Fibroblast of lung (primary cell): ENCODE measurements around the gene UPB1. TPM values are rescaled to one million over a fixed set of nuclear protein-coding genes. Genes with fewer than 3 reads are reported as not detected.

ENCODE experiments used
- DNase-seq, 2 donors: peaks; one replicate each; pipeline versions ENCODE4 v3.0.0 to v3.0.0-alpha.2; 2010; ENCODE audit warnings: low read depth in 2 of 2
- H2AFZ ChIP-seq: 2 replicates; pipeline ENCODE4 v1.5.1; 2012; ENCODE audit warnings: low read length, control low read depth, inconsistent platforms
- H3K27ac ChIP-seq: 2 replicates; pipeline ENCODE4 v1.5.1; 2011; ENCODE audit warnings: low read length, control low read depth; ENCODE audit not compliant: insufficient read depth
- H3K27me3 ChIP-seq: 2 replicates; pipeline ENCODE4 v1.5.1; 2011; ENCODE audit warnings: mild to moderate bottlenecking, low read length; ENCODE audit not compliant: control insufficient read depth, insufficient read depth
- H3K36me3 ChIP-seq: 2 replicates; pipeline ENCODE4 v1.5.1; 2011; ENCODE audit warnings: low read length; ENCODE audit not compliant: control insufficient read depth, insufficient read depth
- H3K4me1 ChIP-seq: 2 replicates; pipeline ENCODE4 v1.5.1; 2011; ENCODE audit warnings: low read length; ENCODE audit not compliant: control insufficient read depth, insufficient read depth; ENCODE audit errors: extremely low read depth
- H3K4me2 ChIP-seq: 2 replicates; pipeline ENCODE4 v1.5.1; 2011; ENCODE audit warnings: low read length, control low read depth; ENCODE audit not compliant: insufficient read depth; ENCODE audit errors: extremely low read depth
- H3K4me3 ChIP-seq, 4 experiments: fragments of 200-600 bp in 1 of 4; sonication (generic) in 1 of 4; replicated peaks in 1 of 4; 2 replicates each; pipeline ENCODE4 v1.5.1; 2011 to 2016; ENCODE audit warnings: low read length in 4 of 4, low read depth in 3 of 4, mild to moderate bottlenecking in 3 of 4, control low read depth in 2 of 4, inconsistent platforms in 1 of 4, mixed read lengths in 1 of 4; ENCODE audit not compliant: insufficient read depth in 1 of 4; ENCODE audit errors: control extremely low read depth in 1 of 4
- H3K79me2 ChIP-seq: 2 replicates; pipeline ENCODE4 v1.5.1; 2012; ENCODE audit warnings: mild to moderate bottlenecking, low read length, inconsistent platforms; ENCODE audit not compliant: control insufficient read depth, insufficient read depth
- H3K9ac ChIP-seq: 2 replicates; pipeline ENCODE4 v1.5.1; 2011; ENCODE audit warnings: mild to moderate bottlenecking, low read length, control low read depth; ENCODE audit not compliant: insufficient read depth
- H3K9me3 ChIP-seq: 2 replicates; pipeline ENCODE4 v1.5.1; 2012; ENCODE audit warnings: low read depth, low read length; ENCODE audit not compliant: control insufficient read depth, insufficient read depth
- H4K20me1 ChIP-seq: 2 replicates; pipeline ENCODE4 v1.5.1; 2011; ENCODE audit warnings: low read length; ENCODE audit not compliant: control insufficient read depth, insufficient read depth; ENCODE audit errors: extremely low read depth
- CTCF ChIP-seq, 2 donors: IDR thresholded peaks in 1 of 2; conservative IDR thresholded peaks in 1 of 2; 1 replicate in 1 of 2; 2 replicates in 1 of 2; pipeline ENCODE4 v1.5.1; 2011 to 2012; ENCODE audit warnings: low read length in 2 of 2, control low read depth in 1 of 2, inconsistent platforms in 1 of 2, low read depth in 1 of 2, mild to moderate bottlenecking in 1 of 2
- EZH2 ChIP-seq: IDR thresholded peaks from 2 replicates; pipeline ENCODE4 v1.5.1; 2012; ENCODE audit warnings: low read length, control low read depth, mild to moderate bottlenecking; ENCODE audit errors: missing control alignments
- polyA plus RNA-seq, 2 donors: library from polyadenylated mRNA; depleted of rRNA in 1 of 2; stranded (reverse) in 1 of 2; unstranded in 1 of 2; fragments of >200 nt; gene quantifications; 2 replicates each; pipeline ENCODE4 v1.2.1, GENCODE V29; 2011 to 2012; ENCODE audit warnings: missing spikeins in 1 of 2
- total RNA-seq: library from RNA; depleted of rRNA; stranded (reverse); fragments of >200 nt; gene quantifications from 2 replicates; pipeline ENCODE4 v1.2.1, GENCODE V29; 2014

UPB1 gene
- total and polyA plus RNA-seq, 2 donors (not counting 1 experiment from before 2014, with no cell fraction given): 0.05 TPM; not detected in 1

DNA sequence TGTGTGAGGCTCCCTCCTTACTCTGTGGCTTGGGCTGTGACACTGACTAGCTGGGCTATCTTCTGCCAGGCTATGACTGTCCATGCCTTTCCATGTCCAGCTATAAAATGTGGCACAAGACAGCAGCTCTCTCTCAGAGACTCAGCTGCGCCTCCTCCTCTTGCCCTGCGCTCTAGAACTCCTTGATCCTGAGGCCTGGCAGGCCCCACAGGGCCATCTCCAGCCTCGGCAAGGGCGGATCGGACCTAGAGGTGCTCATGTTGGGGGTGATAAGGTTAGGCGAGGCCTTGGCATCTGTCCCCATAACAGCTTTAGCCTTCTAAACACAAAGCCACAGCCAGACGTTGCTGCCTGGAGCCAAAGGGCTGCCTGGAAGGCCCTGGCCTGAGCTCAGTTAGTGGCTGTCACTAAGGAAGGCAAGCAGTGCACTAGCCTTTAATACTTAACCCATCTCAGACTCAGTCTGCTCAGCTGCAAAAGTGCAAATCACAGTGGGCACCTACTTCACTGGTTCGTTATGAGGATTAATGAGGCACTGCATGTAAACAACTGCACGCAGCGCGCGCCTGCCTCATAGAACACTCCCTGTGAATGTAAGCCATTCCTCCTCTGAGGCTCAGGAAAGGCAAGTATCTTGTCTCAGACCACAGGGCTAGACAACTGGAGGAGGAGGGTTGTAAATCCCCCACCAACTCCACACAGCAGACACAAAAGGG lies 58.6 kb downstream of the UPB1 start:
- no peak for TF ChIP-seq CTCF (conservative IDR thresholded peaks at IDR 0.05 in 1 of 2, IDR thresholded peaks at IDR 0.05 in 1 of 2; ENCODE audit: low read depth in 1 of 2, low read length in 2 of 2)
- TF ChIP-seq EZH2: no peak
- Histone ChIP-seq H3K4me3 (peak overlapping the region; percentile 75 to 98 (median 94)), H3K4me1 (peaks cover 10% of the 10 kb centered on the region), H3K9ac (peak overlapping the region; percentile 93), H3K36me3 (peaks cover 5% of the 10 kb centered on the region), H2AFZ (no peak overlapping the region), H3K27ac (peak overlapping the region; percentile 93), H4K20me1 (no peaks in the 10 kb centered on the region), H3K79me2 (peaks cover 83% of the 10 kb centered on the region), H3K9me3 (no peaks in the 10 kb centered on the region), H3K4me2 (peak overlapping the region; percentile 99), H3K27me3 (no peaks in the 10 kb centered on the region)
- peak in 1 of 2 donors; percentile 20 for DNase-seq

- H3K9me3 ChIP-seq: no peaks in the 10 kb centered on the region
- peaks cover 10% of the 10 kb centered on the region for H3K4me1 ChIP-seq
- H3K36me3 ChIP-seq: peaks cover 8% of the 10 kb centered on the region
- H3K4me2 ChIP-seq: peak within 1 kb of the TSS; percentile 99
- TF ChIP-seq CTCF (conservative IDR thresholded peaks at IDR 0.05 in 1 of 2, IDR thresholded peaks at IDR 0.05 in 1 of 2; ENCODE audit: low read depth in 1 of 2, low read length in 2 of 2): no peak
- no peak for TF ChIP-seq EZH2
- peak within 1 kb of the TSS; percentile 72 for H2AFZ ChIP-seq
- H3K4me3 ChIP-seq: peak within 1 kb of the TSS; percentile 94 to 98 (median 96)
- no peaks in the 10 kb centered on the region for H3K27me3 ChIP-seq
- H3K9ac ChIP-seq: peak within 1 kb of the TSS; percentile 93
- DNase-seq: peak; percentile 51 to 61
- peak within 1 kb of the TSS; percentile 93 for H3K27ac ChIP-seq
- peaks cover 89% of the 10 kb centered on the region for H3K79me2 ChIP-seq
- no peaks in the 10 kb centered on the region for H4K20me1 ChIP-seq
These were observed 59.4 kb downstream of the UPB1 start, which contains the start of gene GUCD1 for GRCh38 chr22:24554313-24555164. Gene GUCD1 (minus strand): TSS chr22:24555138. CDS start chr22:24554991, 147 bp downstream.
